HG02973 (cell line): Measurements from ENCODE around the gene SASH1.
A peak's percentile ranks its signal among the peaks of the same experiment; 100 is the strongest.

Source experiments
- ATAC-seq: cut with Tn5 transposase; IDR thresholded peaks from one replicate; pipeline ENCODE4 v1.9.1; 2021; ENCODE audit warnings: moderate library complexity; ENCODE audit not compliant: unreplicated experiment

The SASH1 gene

DNA sequence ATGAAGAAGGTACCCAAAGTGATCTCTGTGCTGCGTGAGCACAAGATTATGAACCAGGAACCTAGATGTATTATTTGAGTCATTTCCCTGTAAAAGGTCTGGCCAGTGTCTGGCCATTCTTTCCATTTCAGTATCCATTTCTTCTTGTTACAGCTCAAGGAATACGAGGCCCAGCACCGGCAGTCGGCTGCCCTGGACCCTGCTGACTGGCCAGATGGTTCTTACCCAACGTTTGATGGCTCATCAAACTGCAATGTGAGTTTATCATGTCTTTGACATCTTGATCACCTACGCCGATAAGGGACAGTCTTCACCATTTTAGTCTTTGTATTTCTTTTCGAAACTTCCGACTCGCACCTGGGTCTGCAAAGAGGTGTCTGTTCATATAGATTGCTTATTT lies 144.8 kb downstream of the SASH1 start:
- ATAC-seq: no peak

- ATAC-seq: no peak
These were observed 149.1 kb downstream of the SASH1 start for GRCh38 chr6:148491638-148492251.

- ATAC-seq: no peak
These were observed 150.1 kb downstream of the SASH1 start for GRCh38 chr6:148492654-148493290.

DNA sequence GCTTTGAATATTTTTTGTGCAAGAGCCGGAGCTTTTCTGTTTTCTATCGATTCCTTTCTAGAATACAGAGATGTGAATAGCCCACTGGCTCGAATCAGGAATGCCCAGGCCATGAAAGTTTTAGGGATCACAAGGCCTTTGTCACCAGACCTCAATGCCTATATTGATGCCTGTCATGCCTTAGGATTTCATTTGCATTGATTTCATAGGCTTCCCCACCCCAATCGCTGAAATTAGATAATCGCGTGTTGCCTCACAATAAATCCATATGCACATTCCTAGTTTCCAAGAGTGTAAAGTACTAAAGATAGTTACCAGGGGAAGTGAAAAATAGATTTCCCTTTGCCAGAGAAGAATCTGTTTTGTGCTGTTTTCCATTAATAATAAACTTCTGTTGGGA lies 150.8 kb downstream of the SASH1 start:
- ATAC-seq: no peak

DNA sequence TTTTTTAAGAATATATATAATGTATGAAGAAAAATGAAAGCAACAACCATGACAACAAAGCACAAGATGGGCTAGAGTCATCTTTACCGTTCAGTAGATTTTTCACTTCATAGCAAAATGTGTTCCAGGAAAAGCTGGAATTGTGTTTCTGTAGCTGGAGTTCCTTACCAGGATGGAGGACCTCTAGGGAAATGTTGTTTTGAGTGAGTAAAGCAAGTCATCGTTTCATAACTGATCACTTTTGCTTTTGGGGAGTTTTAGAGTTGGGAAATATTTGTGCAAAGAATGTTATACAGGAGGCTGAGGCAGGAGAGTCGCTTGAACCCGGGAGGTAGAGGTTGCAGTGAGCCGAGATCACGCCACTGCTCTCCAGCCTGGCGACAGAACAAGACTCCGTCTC lies 151.6 kb downstream of the SASH1 start:
- no peak for ATAC-seq

GRCh38 chr6:148495029-148495428 lies 152.4 kb downstream of the SASH1 start:
- no peak for ATAC-seq

DNA sequence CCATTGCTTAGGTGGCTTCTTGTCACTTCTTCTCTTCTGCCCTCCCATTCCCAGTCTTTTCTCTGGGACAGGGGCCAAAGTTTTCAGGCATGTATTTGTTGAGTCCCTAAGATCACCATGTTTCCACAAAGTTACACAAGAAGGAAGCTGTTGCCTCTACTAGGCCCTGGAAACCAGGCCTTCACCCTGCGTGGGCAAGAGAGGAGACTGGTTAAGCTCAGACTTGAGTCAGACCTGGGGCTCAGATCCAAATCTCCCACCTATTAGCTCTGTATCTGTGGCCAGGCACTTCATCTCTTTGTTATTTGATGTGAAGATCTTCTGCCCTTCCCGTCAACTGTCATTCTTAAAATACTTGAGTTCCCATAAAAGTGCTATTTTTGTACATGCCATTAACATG lies 154.6 kb downstream of the SASH1 start:
- no peak for ATAC-seq

DNA sequence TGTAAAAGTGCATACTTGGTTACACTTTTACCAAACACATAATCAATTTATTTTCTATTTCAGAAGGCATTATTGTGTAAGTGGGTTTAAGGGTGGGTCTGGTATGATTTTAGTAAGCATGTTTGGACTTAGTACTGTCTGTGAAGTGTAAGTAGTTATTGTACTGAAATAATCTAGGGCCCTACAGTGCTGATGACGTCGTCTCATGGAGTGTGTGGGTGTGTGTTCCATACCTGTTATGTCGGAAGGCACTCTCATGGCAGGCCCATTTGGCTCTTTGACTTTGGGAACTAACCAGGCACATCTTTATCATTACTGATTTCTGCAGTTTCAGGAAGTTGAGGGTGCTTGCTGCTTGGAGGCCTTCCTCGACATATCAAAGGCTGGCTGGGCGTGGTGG lies 155.1 kb downstream of the SASH1 start:
- no peak for ATAC-seq

DNA sequence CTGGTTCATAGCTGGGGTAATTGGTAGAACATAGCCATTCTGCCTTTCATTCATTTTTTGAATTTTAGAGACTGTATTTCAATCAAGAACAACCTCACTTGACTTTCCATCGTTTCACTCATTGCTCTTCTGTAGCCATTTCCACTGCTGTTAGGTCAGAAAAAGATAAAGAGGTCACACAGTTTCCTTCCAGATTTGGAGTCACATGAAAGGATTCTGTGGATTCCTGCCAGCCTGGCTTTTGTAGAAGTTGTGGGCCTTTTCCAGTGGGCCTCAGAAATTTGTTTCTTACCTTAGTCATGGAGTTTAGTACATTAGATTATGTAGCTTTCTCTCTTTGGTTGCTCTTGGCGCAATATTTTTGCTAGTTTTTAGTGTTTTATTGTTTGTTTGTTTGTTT lies 157.8 kb downstream of the SASH1 start:
- no peak for ATAC-seq

DNA sequence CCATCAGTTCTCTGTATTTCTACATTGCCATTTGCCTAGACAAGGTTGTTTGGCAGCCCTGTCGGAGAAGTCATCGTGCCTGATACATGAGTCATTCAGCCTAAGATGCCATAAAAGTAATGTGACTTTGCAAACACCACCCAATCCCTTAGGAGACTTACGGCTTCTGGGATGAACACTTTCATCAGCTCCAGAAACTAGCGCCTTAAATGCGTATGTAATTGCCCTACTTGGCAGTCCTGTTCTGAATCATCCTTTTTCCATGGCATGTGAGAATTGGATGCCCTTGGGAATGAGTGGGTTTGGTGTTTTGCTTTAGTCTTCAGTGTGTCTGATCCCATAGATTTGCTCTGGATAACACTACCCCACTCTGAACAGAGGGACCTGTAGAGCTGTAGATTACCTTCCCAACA lies 158.5 kb downstream of the SASH1 start:
- ATAC-seq: no peak

DNA sequence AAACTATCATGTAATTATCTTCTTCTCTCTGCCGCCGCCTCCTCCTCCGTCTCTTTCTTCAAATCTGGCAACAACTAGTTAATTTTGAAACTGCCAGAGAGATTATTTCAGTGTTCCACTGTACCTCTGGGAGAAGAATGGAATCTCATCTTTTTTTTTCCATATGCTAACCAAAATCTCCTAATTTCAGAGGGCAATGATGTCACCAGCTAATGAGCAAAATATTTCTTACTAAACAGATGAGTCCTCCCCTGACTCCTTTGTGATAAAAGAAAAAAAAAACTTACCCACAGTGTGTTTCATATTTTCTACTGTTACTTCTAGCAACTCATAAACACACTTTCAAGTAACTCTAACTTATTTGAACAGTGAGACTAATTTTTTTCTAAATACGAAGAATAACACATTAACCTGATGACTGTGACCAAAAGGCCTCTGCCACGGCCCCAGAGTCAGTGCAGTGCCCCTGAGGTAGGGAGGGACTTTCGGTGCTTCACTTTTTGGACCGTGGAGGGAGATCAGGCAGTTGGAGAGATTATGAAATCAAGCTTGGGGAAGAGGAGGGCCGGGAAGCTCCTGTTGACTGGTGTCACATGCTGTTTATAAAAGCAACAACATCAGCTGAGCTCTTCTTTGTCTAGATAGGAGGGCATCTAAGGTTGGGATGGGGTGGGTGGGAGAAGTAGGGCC lies 159.6 kb downstream of the SASH1 start:
- no peak for ATAC-seq

GRCh38 chr6:148502773-148503135 lies 160.1 kb downstream of the SASH1 start:
- no peak for ATAC-seq

DNA sequence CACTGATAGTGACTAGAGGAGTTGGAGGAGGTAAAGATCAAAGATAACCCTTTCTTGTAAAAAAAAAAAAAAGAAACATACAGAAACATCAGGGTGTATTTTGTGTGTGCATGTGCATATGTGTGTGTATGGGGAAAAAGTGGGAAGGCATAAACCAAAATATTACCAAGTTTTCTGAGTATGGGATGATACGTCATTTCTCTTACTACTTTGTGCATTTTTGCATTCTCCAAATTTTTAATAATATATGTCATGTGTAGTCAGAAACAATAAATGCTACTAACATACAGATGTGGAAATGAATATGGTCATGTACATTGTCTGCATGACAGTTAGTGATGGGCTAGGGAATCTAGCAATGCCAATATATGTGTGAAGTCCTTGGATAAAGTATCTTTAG lies 161.1 kb downstream of the SASH1 start:
- ATAC-seq: no peak

GRCh38 chr6:148507774-148508173 lies 165.1 kb downstream of the SASH1 start:
- ATAC-seq: no peak

- no peak for ATAC-seq
These were observed 165.9 kb downstream of the SASH1 start for GRCh38 chr6:148508401-148509041.

DNA sequence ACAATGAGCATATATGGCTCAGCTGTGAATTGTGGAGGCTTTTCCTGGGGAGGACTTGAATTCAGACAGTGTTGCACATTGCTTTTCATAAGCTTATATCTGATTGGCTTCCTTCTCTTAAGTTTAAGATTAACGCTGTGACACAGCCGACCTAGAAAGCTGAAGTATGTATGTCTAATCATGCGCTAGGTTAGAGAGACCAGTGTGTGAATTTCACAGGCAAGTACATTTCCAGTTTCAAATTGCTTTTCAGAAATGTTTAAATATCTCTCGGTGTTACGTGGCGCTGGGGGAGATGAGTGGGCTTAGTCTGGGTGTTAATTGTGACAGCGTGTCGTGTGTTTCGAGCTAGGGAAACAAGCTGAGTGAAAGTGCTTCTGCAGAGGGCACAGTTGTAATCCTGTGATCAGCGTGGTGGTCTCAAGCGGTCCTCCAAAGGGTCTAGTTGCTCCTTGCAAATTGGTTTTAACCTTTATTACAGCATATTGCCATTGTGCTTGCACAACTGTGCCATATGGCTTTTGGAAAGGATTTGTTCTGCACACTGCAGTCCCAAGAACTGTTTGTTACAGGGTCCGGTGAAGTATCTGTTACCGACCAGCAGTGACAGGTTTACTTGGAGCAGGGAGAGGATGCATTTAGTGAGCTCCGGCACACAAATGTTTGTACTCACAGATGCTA lies 166.6 kb downstream of the SASH1 start:
- no peak for ATAC-seq

DNA sequence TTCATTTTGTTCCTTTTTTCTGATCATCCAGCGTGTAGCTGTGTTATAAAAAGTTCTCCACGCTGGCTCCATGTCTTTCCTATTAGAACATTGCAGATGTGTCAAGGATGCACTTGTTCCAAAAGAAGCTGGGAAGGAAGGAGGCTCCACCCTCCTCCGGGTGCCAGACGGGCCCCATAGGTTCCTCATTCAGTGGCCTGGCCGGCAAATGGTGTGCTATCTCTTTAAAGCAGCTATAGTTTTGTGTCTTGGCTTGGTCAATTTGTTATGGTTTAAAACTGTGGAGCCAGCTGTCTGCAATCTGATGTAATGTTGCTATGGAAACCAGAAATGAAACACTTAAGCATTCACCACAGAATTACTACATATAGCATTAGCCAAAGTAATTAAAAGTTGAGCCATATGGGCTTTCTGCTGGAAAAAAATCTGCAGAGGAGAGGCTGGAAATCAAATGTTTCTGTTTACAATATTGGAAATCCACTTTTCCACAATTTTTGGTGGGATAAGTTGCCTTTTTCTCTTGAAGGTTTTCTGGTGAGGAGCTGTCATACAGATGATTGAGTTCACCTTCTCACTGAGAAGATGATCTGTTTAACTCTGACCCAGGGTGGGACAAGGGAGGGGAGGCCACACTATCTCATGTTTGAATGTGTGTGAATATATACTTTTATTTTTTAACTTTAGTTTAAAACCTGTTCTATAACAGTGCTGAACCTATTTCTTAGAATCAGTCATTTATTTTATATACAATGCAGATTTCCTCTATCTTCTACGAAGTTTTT lies 167.4 kb downstream of the SASH1 start:
- peak; percentile 83 for ATAC-seq

GRCh38 chr6:148513145-148514071 lies 170.8 kb downstream of the SASH1 start:
- no peak for ATAC-seq

- no peak for ATAC-seq
These were observed 171.6 kb downstream of the SASH1 start for GRCh38 chr6:148514091-148514845.
